HG02798 (cell line): Measurements from ENCODE around the gene TRAPPC12.
"Not testable (repeated sequence)": the region's sequence is repeated elsewhere in the genome, so short reads cannot be mapped to it uniquely, and the experiment has no call there.

Source experiments
- ATAC-seq: cut with Tn5 transposase; IDR thresholded peaks from one replicate; pipeline ENCODE4 v1.9.1; 2021; ENCODE audit warnings: mild to moderate bottlenecking; ENCODE audit not compliant: unreplicated experiment, poor library complexity

The TRAPPC12 gene

GRCh38 chr2:3368261-3368722 lies 11.2 kb upstream of the TRAPPC12 start:
- no peak for ATAC-seq

DNA sequence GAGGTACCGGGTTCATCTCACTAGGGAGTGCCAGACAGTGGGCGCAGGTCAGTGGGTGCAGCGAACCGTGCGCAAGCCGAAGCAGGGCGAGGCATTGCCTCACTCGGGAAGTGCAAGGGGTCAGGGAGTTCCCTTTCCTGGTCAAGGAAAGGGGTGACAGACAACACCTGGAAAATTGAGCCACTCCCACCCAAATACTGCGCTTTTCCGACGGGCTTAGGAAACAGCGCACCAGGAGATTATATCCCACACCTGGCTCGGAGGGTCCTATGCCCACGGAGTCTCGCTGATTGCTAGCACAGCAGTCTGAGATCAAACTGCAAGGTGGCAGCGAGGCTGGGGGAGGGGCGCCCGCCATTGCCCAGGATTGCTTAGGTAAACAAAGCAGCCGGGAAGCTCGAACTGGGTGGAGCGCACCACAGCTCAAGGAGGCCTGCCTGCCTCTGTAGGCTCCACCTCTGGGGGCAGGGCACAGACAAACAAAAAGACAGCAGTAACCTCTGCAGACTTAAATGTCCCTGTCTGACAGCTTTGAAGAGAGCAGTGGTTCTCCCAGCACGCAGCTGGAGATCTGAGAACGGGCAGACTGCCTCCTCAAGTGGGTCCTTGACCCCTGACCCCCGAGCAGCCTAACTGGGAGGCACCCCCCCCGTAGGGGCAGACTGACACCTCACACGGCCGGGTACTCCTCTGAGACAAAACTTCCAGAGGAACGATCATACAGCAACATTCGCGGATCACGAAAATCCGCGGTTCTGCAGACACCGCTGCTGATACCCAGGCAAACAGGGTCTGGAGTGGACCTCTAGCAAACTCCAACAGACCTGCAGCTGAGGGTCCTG lies 9.9 kb upstream of the TRAPPC12 start:
- not testable (repeated sequence) for ATAC-seq

DNA sequence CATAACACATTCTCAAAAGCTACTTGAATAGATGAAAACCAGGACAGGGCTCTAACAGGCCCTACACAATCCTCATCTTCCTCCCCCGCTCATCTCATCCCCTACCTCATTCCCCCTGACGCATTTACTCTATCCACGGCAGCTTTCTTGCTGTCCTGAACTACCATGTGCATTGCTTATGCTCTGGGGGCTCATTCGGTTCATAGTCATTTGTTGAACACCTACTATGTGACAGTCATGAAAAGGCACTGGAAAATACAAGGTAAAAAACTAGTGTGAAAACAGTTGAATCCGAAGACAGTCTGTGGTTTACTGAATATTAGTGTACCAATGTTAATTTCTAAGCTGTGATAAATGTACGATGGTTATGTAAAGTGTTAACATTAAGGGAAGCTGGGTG lies 2.7 kb upstream of the TRAPPC12 start:
- no peak for ATAC-seq

DNA sequence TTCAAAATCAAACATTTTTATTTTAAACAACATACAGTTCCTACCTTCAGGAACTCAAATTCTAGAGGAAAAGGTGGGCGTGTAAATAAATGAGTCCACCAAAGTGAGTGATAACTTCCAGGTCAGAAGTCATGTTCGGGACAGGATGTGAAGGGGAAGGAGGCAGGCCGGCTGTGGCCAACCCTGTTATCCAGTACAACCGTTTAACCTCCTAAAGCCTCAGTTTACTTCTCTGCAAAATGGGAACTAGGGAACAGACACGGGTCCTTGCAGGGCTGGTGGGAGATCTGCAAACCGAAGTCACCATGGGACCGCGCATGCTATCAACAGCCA lies 2.2 kb upstream of the TRAPPC12 start:
- peak; percentile 14 for ATAC-seq

DNA sequence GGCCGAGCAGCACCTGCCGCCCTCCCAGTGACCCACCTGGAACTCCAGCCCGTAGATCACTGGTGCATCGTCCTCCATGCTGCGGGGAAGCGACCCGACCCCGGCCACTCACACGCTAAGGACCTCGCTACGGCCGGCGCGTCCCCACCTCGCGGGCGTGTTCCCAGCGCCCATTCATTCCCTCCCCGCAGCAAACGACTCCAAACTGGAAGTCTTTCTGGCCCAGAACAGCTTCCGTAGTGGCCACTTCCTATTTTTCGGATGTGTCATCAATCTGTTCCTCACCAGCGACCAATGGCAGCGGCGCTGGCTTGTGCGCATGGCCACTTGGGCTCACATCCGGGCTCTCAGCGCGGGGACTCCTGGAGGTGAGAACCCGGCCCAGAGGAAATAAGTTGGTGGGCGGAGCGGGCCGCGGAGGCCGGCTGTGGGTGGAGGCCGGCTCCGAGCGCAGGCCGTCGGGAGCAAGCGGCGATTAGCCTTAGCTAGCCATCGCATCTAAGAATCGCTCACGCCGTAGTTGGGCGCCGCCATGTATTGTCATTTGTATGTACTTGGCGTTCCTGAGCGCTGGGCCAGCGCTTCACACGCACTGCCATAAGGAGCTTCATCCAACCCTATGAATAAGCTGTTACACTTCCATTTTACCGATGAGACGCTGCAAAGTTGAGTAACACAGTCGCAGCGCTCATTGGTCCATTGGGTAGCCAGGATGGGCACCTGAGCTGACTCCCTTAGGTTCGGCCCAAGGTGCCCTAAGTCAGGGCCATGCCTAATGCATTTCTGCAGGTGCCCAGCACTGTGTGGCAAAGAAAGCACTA lies 1.7 kb upstream of the TRAPPC12 start, which contains the start of gene EIPR1:
EIPR1 (minus strand) TSS at position 207 of the 821 bp plus-strand sequence; CDS start at position 78, 129 bp downstream.
- peak; percentile 86 for ATAC-seq

DNA sequence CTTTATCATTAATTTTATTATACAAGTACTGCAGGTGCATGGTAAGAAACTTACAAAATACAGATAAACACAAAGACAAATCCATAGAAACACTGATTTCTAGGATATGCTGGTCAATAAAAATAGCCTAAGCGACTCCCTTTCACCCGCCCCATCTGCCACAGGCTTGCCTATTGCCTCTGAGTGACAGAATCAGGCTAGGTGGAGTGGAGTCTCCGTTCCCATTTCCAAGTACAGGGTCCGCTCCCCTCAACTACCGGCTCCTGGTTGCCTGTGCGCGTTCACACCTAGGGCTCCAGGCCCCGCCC lies 201 bp upstream of the TRAPPC12 start:
- no peak for ATAC-seq

- no peak for ATAC-seq
Observed at GRCh38 chr2:3386448-3386958, 7.0 kb downstream of the TRAPPC12 start.

- ATAC-seq: no peak
Observed at GRCh38 chr2:3387011-3387410, 7.5 kb downstream of the TRAPPC12 start.

- ATAC-seq: no peak
Observed at GRCh38 chr2:3387644-3388411, 8.3 kb downstream of the TRAPPC12 start.

GRCh38 chr2:3388412-3388738 lies 8.9 kb downstream of the TRAPPC12 start:
- no peak for ATAC-seq

DNA sequence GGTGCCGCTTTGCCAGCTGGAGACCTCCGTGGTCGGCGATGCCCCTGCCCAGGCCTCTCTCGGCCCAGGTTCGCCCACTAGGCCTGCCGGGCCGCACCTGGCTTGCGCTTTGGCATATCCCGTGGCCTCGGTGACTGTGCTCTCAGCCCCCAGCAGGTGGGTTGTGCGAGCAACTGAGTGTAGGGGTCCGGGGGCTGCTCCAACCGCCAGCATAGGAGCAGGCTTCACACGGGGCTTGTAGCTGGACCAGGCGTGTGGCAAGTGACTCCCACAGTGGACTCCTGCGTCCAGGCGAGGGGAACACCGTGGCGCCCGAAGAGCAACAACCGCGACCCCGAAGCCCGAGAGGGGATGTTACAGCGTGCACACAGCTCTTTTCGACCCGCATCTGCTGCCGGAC lies 9.7 kb downstream of the TRAPPC12 start:
- no peak for ATAC-seq

DNA sequence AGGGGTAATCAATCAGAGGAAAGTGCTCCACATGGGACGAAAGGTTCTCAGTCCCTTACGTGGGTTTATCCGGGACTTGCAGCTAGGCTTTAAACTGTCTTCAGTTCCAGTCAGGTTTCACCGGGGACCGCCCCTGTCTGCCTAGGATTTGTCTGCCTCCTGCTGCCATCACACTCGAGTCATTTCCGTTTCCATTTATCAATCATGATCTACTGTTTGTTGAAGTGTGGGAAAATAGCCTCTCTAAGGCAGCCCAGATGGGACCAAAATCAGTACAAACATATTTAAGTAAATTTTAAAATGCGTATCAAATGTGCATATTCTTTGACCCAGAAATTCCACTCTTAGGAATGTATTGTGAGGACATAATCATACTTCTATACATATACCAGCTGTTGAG lies 10.5 kb downstream of the TRAPPC12 start:
- ATAC-seq: no peak

DNA sequence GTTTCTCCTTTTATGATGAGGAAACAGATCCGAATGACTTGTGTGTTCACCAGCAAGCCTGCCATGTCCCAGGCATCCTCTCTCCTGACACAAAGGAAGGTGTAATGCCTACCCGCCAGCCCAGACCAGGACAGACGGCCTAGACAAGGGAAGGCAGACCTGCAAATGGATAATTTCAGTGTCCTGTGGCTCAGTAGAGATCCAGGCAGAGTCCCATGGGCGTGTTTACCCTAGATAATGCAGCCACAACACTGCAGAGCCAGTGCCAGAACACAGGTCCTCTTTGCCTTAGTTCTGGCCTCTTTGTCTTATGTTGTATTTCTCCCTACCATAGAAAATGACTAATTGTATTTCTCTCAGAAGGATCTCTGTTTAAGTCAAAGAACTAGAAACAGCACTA lies 12.7 kb downstream of the TRAPPC12 start:
- no peak for ATAC-seq

DNA sequence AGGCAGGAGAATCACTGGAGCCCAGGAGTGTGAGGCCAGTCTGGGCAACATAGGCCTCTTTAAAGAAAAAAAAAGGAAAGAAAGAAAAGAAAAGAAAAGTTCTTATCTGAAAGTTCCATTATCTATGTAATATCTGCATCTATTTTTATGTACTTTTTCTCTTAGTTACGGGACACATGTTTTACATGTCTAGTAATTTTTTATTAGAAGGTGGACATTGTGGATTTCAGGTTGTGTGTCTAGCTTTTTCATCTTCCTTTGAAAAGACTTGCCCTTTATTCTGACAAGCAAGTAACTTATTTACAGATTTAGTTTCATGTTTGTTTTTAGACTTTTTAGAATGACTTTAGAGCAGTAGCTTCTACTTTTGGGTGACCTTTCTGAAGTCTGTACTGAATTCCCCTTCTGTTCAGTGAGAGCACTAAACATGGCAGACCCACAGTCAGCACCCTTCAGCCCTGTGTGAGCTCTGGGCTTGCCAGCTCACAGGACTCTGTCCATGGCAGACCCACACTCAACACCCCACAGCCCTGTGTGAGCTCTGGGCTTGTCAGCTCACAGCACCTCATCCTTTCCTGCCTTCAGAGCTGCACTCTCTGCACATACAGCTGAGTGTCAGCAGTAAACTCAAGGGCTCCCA lies 17.5 kb downstream of the TRAPPC12 start:
- ATAC-seq: peak; percentile 82

DNA sequence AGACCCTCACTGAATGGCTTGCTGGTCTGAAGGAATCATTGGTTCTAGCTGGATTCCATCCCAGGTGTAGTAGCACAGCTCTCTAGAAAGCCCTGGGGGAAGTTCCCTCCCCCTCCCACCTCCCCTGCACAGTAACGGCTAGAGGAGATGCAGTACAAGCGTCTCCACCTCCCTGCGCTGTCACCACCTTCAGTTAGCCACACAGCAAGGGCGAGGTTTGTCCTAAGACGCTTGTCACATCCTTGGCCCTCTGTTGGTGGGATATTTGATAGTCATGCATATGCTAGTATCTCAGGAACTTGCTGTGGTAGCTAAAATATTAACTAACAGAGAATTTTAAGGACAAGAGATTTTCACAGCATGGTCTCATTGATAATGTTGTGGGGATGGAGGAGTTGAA lies 19.4 kb downstream of the TRAPPC12 start:
- no peak for ATAC-seq

DNA sequence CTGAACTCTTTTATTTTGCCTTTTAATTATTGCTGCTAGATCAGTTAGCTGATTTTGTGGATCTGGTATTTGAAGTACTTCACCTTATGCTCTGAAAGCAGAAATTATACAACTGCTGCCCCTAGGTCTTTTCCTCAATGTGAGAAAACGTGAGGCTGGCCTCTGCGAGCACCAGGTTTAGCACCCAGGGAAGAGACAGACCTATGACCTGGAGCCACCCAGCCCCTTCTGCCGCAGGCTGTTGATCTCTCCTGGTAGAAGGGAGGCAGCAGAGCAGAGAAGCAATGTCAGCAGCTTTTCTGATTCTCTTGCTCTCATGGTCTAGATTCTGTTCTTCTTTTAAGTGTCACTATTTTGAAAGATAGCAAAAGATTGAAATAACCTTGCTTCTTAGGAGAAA lies 19.9 kb downstream of the TRAPPC12 start:
- no peak for ATAC-seq

DNA sequence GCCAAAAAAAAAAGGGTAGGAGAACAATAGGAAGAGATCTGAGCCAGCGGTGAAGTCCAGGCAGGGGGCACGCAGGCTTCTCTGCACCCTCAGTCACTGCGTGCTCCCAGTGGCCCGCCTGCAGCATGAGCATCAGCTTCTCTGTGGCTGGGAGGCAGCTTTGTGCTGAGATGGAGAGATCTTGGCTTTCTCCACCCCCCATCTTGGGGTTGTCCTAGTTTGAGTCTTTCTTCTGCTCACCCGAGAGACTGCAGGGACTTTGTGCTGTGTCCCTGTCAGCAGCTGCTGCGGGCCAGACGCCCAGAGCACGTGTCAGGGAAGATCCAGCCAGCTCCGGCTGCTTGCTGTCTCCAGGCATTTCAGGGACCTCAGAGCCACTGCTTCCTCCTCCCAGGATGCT lies 20.3 kb downstream of the TRAPPC12 start:
- no peak for ATAC-seq

- peak; percentile 100 for ATAC-seq
Observed at GRCh38 chr2:3403587-3404334, 24.3 kb downstream of the TRAPPC12 start.

- ATAC-seq: no peak
Observed at GRCh38 chr2:3404349-3404894, 24.9 kb downstream of the TRAPPC12 start.
